ENCODE data around the gene NR2F6. TPM values are rescaled to one million over a fixed set of nuclear protein-coding genes. Genes with fewer than 3 reads are reported as not detected.

The NR2F6 gene
- polyA plus RNA-seq, 4 donors: 23.7 to 60.1 (median 32.9) TPM

- DNase-seq (ENCODE audit: low read depth in 4 of 4, low spot score in 3 of 4): no peak
Observed at GRCh38 chr19:17185590-17185989, 60.1 kb downstream of the NR2F6 start.

GRCh38 chr19:17184371-17184841 is 61.3 kb downstream of the NR2F6 start:
- no peak for DNase-seq (ENCODE audit: low read depth in 4 of 4, low spot score in 3 of 4)

GRCh38 chr19:17183858-17184321 is 61.8 kb downstream of the NR2F6 start:
- no peak for DNase-seq (ENCODE audit: low read depth in 4 of 4, low spot score in 3 of 4)

GRCh38 chr19:17183271-17183761 is 62.4 kb downstream of the NR2F6 start:
- no peak for DNase-seq (ENCODE audit: low read depth in 4 of 4, low spot score in 3 of 4)

Other genes with a start within 250 kb of the NR2F6 start
- gene CPAMD8, start 219.1 kb downstream of the NR2F6 start, polyA plus RNA-seq (ENCODE audit: insufficient read length in 4 of 4): 10 to 100 TPM; 34.3 to 59.8 (median 40.3) TPM
- gene HAUS8, start 170.5 kb downstream of the NR2F6 start, polyA plus RNA-seq (ENCODE audit: insufficient read length in 4 of 4): 10 to 100 TPM; 10.6 to 15.9 (median 13.9) TPM
- 10 to 100 TPM; 42.1 to 68.3 (median 52.2) TPM for gene MYO9B, start 170.1 kb downstream of the NR2F6 start, polyA plus RNA-seq (ENCODE audit: insufficient read length in 4 of 4)
- 10 to 100 TPM; 23.3 to 34.8 (median 24.4) TPM for gene USE1, start 30.6 kb downstream of the NR2F6 start, polyA plus RNA-seq (ENCODE audit: insufficient read length in 4 of 4)
- gene OCEL1, start 19.7 kb downstream of the NR2F6 start, polyA plus RNA-seq (ENCODE audit: insufficient read length in 4 of 4): 10 to 100 TPM; 13.2 to 23.2 (median 18.6) TPM
- 1 to 10 TPM; 3.1 to 9.0 (median 5.6) TPM for gene USHBP1, start 18.8 kb upstream of the NR2F6 start, polyA plus RNA-seq (ENCODE audit: insufficient read length in 4 of 4)
- gene BABAM1, start 21.5 kb upstream of the NR2F6 start, polyA plus RNA-seq (ENCODE audit: insufficient read length in 4 of 4): 100 to 1,000 TPM in 3 of 4 donors, 10 to 100 TPM in 1; 87.4 to 121 (median 108) TPM
- gene ANKLE1, start 36.0 kb upstream of the NR2F6 start, polyA plus RNA-seq (ENCODE audit: insufficient read length in 4 of 4): 1 to 10 TPM in 2 of 4 donors, under 1 TPM in 2; 0.76 to 1.6 (median 1.2) TPM
- 10 to 100 TPM in 2 of 4 donors, 1 to 10 TPM in 2; 7.8 to 13.5 (median 10.3) TPM for gene ABHD8, start 57.5 kb upstream of the NR2F6 start, polyA plus RNA-seq (ENCODE audit: insufficient read length in 4 of 4)
- gene MRPL34, start 60.0 kb upstream of the NR2F6 start, polyA plus RNA-seq (ENCODE audit: insufficient read length in 4 of 4): 10 to 100 TPM; 33.6 to 61.0 (median 48.6) TPM
- 10 to 100 TPM; 30.1 to 43.6 (median 36.5) TPM for gene DDA1, start 63.6 kb upstream of the NR2F6 start, polyA plus RNA-seq (ENCODE audit: insufficient read length in 4 of 4)
- 10 to 100 TPM in 3 of 4 donors, 1 to 10 TPM in 1; 7.5 to 19.8 (median 13.6) TPM for gene ANO8, start 88.9 kb upstream of the NR2F6 start, polyA plus RNA-seq (ENCODE audit: insufficient read length in 4 of 4)
- gene GTPBP3, start 91.6 kb upstream of the NR2F6 start, polyA plus RNA-seq (ENCODE audit: insufficient read length in 4 of 4): 10 to 100 TPM; 12.2 to 32.5 (median 19.4) TPM
- 100 to 1,000 TPM in 3 of 4 donors, 10 to 100 TPM in 1; 75.0 to 188 (median 171) TPM for gene PLVAP, start 131.4 kb upstream of the NR2F6 start, polyA plus RNA-seq (ENCODE audit: insufficient read length in 4 of 4)
- gene CCDC194, start 148.3 kb upstream of the NR2F6 start, polyA plus RNA-seq (ENCODE audit: insufficient read length in 4 of 4): 1 to 10 TPM in 3 of 4 donors, under 1 TPM in 1; 0.57 to 5.4 (median 1.5) TPM
- 100 to 1,000 TPM in 3 of 4 donors, 10 to 100 TPM in 1; 58.8 to 143 (median 105) TPM for gene BST2, start 159.7 kb upstream of the NR2F6 start, polyA plus RNA-seq (ENCODE audit: insufficient read length in 4 of 4)
- 10 to 100 TPM; 45.3 to 88.9 (median 51.3) TPM for gene MVB12A, start 174.1 kb upstream of the NR2F6 start, polyA plus RNA-seq (ENCODE audit: insufficient read length in 4 of 4)
- 1 to 10 TPM; 2.0 to 5.9 (median 3.2) TPM for gene TMEM221, start 202.7 kb upstream of the NR2F6 start, polyA plus RNA-seq (ENCODE audit: insufficient read length in 4 of 4)
- under 1 TPM in 2 of 4 donors, not detected in 2; 0.26 to 0.43 TPM for gene NXNL1, start 215.0 kb upstream of the NR2F6 start, polyA plus RNA-seq (ENCODE audit: insufficient read length in 4 of 4)
- 10 to 100 TPM; 11.0 to 22.6 (median 14.5) TPM for gene SLC27A1, start 224.6 kb upstream of the NR2F6 start, polyA plus RNA-seq (ENCODE audit: insufficient read length in 4 of 4)

All from left renal pelvis (tissue), 4 donors.